Pulmonary artery endothelial cell (primary cell): ENCODE results near the gene EXD3. TPM values are rescaled to one million over a fixed set of nuclear protein-coding genes. Genes with fewer than 3 reads are reported as not detected.

ENCODE experiments used
- DNase-seq: peaks from one replicate; pipeline ENCODE4 v3.0.0-alpha.2; 2011; ENCODE audit warnings: low read depth, low spot score
- total RNA-seq: library from RNA; depleted of rRNA; stranded (reverse); fragments of >200 nt; gene quantifications from 2 replicates; pipeline ENCODE4 v1.2.3, GENCODE V29; 2014

Gene EXD3
- total RNA-seq, 1 donor from 2014 or later: 24.3 TPM

DNA sequence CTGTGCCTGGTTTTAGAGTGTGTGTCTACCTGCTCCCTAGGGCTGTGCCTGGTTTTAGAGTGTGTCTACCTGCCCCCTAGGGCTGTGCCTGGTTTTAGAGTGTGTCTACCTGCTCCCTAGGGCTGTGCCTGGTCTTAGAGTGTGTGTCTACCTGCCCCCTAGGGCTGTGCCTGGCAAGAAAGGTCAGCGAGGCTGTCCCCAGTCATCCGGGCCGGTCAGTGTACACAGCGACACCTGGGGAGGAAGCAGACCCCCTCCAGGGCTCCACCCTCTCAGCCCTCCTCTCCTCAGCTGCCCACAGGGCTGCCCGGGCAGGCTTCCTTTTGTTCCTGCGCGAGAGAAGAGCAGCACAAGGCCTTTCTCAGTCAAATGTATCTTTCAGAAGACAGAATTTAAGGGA, 125.0 kb downstream of the EXD3 start:
- no peak for DNase-seq

GRCh38 chr9:137296670-137297664, 126.0 kb downstream of the EXD3 start:
- no peak for DNase-seq

DNA sequence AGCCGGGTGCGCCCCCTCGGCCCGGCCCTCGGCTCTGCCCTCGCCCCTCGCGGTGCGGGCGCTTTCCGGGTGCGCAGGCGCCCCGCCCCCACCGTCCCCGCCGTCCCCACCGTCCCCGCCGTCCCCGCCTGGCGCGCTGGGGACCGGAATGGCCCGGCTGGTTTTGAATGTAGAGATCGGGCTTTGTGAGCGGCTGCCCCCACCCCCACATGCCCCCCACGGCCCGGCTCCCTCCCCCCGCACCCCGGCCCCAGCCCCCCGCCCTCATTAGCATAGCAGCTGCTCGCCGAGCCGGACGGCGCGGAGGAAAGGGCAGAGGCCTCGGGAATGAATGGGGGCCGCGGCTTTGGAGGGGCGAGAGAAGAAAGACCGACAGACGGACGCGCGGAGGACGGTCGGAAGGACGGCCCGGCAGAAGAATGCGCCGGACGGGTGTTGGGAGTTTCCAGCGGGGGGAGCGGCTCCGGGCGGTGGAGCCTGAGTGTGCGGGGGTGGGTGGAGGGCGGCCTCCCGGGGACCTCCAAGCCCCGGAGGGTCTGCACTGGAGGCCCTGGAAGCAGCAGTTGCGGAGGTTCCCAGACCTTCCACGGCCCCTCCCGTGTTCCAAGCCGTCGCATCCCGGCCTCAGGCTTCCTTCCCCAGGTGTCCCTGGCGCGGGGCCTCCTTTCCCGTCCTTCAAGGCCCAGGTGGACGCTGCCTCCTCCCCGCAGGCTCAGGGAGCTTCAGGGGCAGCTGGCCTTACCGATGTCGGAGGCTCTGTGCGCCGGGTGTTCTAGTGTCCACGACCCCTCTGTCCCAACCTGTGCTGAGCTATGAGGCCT, 126.9 kb downstream of the EXD3 start:
- no peak for DNase-seq

GRCh38 chr9:137295238-137295811, 127.6 kb downstream of the EXD3 start:
- DNase-seq: no peak

DNA sequence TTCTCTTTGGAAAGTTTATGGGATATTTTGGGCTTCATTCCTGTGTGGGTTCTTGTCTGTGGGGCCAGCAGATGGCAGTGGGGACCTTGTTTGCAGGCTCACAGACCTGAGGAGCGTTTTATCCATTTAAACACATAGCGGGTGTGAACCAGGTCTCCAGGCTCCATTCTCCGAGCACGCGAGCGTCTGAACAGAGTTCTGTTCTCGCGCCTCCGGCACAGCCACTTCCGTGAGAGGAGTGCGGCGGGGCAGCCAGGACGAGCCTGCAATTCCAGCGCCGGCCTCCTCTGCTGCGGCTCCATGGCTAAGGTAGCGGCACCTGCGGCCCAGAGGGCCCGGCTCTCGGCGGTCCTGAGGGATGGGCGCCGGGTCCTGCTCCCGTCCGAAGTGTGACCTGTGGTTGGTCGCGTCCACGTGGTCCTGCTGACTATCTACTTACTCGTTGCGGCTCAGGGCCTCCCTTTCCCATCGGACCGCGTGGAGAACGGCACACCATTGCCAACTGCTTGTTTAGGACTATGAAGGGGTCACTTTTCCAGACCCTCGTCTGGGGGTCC, 128.2 kb downstream of the EXD3 start:
- DNase-seq: no peak

- no peak for DNase-seq
Observed at GRCh38 chr9:137294091-137294680, 128.8 kb downstream of the EXD3 start.

GRCh38 chr9:137293482-137294090, 129.4 kb downstream of the EXD3 start:
- DNase-seq: no peak

DNA sequence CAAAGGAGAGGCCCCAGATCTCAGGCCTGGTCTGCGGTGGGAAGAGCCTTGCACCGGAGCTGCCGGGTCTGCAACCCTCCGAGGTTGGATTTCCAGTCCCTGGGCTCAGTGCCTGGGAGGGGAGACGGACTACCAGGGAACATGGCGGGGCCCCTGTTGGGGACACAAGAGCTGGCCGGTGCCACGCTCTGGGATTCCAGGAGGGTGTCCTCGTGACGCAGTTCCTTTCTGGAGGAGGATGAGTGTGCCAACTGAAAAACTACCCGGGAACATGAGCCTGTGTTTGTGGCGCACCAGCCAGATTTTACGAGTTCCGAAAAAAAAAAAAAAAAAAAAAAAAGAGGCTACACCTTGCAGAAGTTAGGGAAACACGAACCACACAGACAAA, 129.9 kb downstream of the EXD3 start:
- no peak for DNase-seq

- DNase-seq: no peak
Observed at GRCh38 chr9:137286975-137287383, 136.0 kb downstream of the EXD3 start.

- DNase-seq: no peak
Observed at GRCh38 chr9:137281345-137282116, 141.4 kb downstream of the EXD3 start.

DNA sequence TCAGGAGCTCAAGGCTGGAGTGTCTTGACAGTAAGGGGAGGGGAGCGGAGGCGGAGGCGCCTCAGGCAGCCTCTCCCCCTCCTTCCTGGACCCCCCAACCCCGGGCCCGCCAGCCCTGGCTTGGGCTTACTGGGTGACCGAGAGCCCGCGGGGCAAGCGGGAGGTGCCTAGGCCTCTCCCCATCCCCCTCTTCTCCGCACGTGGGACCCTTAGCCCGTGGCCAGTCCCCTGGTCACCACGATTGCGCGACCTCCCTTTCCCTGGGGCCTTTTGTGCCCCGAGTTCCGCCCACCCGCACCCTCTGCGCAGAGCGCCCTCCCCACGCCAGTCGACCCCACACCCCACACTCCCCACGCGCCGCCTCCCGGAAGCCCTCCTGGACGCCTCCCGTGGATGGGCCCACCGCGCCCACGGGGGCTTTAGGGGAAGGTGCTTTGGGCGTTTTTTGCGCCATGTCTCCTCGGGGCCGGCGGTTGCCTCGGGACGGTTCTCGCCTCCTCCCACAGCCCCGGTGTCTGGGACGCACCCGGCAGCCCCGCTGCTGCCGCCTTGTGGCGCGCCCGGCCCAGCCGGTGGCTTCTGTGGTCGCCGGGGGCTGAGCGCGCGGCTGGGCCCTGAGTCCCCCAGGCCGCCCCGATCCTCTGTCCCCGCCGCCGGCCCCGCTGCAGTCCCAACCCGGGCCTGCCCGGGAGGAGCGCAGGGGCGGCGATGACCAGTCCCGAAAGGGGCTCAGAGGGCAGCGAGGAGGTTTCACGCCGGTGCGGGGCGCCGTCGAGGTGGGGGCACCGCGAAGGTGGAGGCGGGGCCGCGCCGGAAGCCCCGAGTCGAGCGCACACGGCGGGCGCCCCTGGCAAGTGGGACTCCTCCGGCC, 142.3 kb downstream of the EXD3 start:
- DNase-seq: no peak

- no peak for DNase-seq
Observed at GRCh38 chr9:137279741-137280473, 143.1 kb downstream of the EXD3 start.

GRCh38 chr9:137278721-137279711, 143.9 kb downstream of the EXD3 start:
- DNase-seq: no peak

DNA sequence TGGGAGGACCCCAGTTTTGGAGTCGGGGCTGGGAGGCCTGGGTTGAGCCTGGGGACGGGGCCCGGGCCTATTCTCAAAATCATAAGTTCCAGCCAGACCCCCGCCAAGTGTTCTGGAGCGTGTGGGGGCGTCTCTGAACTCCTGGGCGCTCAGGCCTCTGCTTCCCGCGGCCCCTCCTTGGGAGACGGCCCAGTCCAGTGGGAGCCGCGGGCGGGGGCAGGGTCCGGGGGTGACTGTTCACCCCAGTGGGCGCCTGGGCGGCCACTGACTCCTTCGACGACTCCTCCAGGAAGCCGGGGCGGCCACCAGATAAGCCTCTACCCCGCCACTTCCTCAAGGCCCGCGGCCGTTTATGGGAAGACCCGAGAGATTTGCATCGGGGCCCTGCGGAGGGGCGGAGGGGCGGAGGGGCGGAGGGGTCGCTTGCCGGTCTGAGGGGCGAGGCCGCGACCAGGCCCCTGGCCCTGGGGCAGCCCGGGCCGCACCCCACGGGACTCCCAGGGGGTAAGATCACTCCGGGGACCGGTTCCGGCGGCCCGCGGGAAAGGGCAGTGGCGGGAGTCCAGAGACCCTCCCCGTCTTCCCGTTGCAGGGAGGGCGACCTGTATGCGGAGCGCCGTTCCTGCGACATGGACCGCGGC, 144.8 kb downstream of the EXD3 start:
- DNase-seq: no peak

- peak; percentile 76 for DNase-seq
Observed at GRCh38 chr9:137277329-137278041, 145.5 kb downstream of the EXD3 start, which contains the start of gene TOR4A. Gene TOR4A (plus strand): TSS chr9:137277726. CDS start chr9:137278690, 964 bp downstream.
